Epithelial cell of esophagus (primary cell): ENCODE data around the gene RHCE.
A peak's percentile ranks its signal among the peaks of the same experiment; 100 is the strongest.
"Not testable (repeated sequence)": the region's sequence is repeated elsewhere in the genome, so short reads cannot be mapped to it uniquely, and the experiment has no call there.

Source experiments
- DNase-seq: peaks from one replicate; pipeline ENCODE4 v3.0.0; 2010; ENCODE audit warnings: low read depth
- H3K4me3 ChIP-seq: 2 replicates; pipeline ENCODE4 v1.5.1; 2011; ENCODE audit warnings: mild to moderate bottlenecking, low read length, control low read depth
- CTCF ChIP-seq: IDR thresholded peaks from 2 replicates; pipeline ENCODE4 v1.5.1; 2011; ENCODE audit warnings: low read depth, mild to moderate bottlenecking, low read length, control low read depth, inconsistent platforms; ENCODE audit not compliant: insufficient read depth; ENCODE audit errors: missing control alignments

RHCE gene

GRCh38 chr1:25347556-25347955 is 73.1 kb downstream of the RHCE start:
- TF ChIP-seq CTCF: no peak
- H3K4me3 ChIP-seq: no peak overlapping the region
- DNase-seq: no peak

- no peak overlapping the region for H3K4me3 ChIP-seq
- no peak for TF ChIP-seq CTCF
- peak; percentile 60 for DNase-seq
Observed at GRCh38 chr1:25343872-25344271, 76.8 kb downstream of the RHCE start.

- TF ChIP-seq CTCF: no peak
- no peak overlapping the region for H3K4me3 ChIP-seq
- no peak for DNase-seq
Observed at GRCh38 chr1:25342846-25343245, 77.8 kb downstream of the RHCE start.

GRCh38 chr1:25341746-25342145 is 78.9 kb downstream of the RHCE start:
- H3K4me3 ChIP-seq: no peak overlapping the region
- DNase-seq: no peak
- TF ChIP-seq CTCF: no peak

- DNase-seq: no peak
- no peak for TF ChIP-seq CTCF
- H3K4me3 ChIP-seq: peak overlapping the region; percentile 94
Observed at GRCh38 chr1:25338986-25339385, 81.6 kb downstream of the RHCE start.

- peak within 1 kb of the TSS; percentile 94 for H3K4me3 ChIP-seq
- TF ChIP-seq CTCF: no peak
- peak; percentile 83 for DNase-seq
Observed at GRCh38 chr1:25338188-25338981, 82.2 kb downstream of the RHCE start, which contains the start of gene TMEM50A. TSS of gene TMEM50A (plus strand) at chr1:25338334. CDS start at chr1:25340487, 2,153 bp downstream.

GRCh38 chr1:25337483-25338187 is 83.0 kb downstream of the RHCE start:
- not testable (repeated sequence) for DNase-seq
- H3K4me3 ChIP-seq: peak overlapping the region; percentile 94

- peak overlapping the region; percentile 57 for H3K4me3 ChIP-seq
- DNase-seq: not testable (repeated sequence)
Observed at GRCh38 chr1:25336922-25337354, 83.7 kb downstream of the RHCE start.
